ENCODE results near the gene NUP160.

DNA sequence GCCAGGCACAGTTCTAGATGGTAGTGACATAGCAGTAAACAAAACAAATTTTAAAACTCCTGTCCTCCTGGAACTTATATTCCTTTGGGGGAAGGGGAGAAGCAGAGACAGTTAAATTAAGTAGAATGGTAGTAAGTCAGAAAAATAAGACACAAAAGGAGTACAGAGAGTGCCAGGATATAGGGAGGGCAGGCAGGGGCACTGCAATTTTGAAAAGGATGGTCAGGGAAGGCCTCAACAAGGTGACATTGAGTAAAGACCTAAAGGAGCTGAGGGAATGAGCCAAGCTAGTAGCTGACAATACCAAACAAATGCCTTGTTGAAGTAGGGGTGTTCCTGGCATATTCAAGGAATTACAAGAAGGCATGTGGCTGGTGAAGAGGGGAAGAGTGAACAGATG is 10.2 kb downstream of the NUP160 start:
- TF ChIP-seq, protein P1, sequence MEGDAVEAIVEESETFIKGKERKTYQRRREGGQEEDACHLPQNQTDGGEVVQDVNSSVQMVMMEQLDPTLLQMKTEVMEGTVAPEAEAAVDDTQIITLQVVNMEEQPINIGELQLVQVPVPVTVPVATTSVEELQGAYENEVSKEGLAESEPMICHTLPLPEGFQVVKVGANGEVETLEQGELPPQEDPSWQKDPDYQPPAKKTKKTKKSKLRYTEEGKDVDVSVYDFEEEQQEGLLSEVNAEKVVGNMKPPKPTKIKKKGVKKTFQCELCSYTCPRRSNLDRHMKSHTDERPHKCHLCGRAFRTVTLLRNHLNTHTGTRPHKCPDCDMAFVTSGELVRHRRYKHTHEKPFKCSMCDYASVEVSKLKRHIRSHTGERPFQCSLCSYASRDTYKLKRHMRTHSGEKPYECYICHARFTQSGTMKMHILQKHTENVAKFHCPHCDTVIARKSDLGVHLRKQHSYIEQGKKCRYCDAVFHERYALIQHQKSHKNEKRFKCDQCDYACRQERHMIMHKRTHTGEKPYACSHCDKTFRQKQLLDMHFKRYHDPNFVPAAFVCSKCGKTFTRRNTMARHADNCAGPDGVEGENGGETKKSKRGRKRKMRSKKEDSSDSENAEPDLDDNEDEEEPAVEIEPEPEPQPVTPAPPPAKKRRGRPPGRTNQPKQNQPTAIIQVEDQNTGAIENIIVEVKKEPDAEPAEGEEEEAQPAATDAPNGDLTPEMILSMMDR (IDR thresholded peaks at IDR 0.05), result no peak
- TF ChIP-seq POLR2A (IDR thresholded peaks at IDR 0.05; ENCODE audit: low read length) (no peak), KDM1A (IDR thresholded peaks at IDR 0.05; ENCODE audit: low read depth) (no peak), E2F6 (IDR thresholded peaks at IDR 0.05; ENCODE audit: borderline replicate concordance, low read depth) (no peak)

Data from A549 (cell line).